ENCODE measurements around the gene LRRC1.

Gene LRRC1

DNA sequence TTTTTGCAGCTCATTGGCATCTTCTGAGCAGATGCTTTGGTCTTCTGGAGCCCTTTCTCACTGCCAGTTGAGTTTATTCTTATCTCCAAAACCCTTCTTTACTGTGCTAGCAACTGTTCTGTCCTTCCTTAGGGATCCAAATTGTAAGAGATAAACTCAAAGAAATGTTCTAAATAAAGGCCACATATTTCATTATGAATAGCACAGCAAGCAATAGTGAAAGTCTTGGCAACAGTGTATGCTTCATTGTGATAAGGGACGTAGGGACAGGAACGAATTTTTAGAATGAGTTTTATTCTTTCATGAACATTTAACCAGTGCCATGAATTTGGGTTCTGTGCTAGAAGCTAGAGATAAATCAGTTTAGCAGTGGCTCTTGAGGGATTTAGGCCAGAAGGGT is 61.1 kb downstream of the LRRC1 start (continued):
- TF ChIP-seq KLF17 (tag by site-specific recombination; IDR thresholded peaks at IDR 0.05): no peak

- TF ChIP-seq SCRT2 (tag by site-specific recombination; IDR thresholded peaks at IDR 0.05): peak; percentile 66
- TF ChIP-seq ZBTB17 (tag by site-specific recombination; IDR thresholded peaks at IDR 0.05): peak; percentile 41; the same call in 1 of the 2 replicates
- TF ChIP-seq ZNF776 (tag by site-specific recombination; IDR thresholded peaks at IDR 0.05; ENCODE audit: borderline replicate concordance): no peak
- no peak for TF ChIP-seq ZNF571 (tag by site-specific recombination; IDR thresholded peaks at IDR 0.05)
- TF ChIP-seq SP2 (tag by site-specific recombination; IDR thresholded peaks at IDR 0.05): no peak
- TF ChIP-seq ZNF561 (tag by site-specific recombination; IDR thresholded peaks at IDR 0.05; ENCODE audit: borderline replicate concordance): no peak
- TF ChIP-seq HIC1 (tag by site-specific recombination; IDR thresholded peaks at IDR 0.05): no peak
- no peak for TF ChIP-seq REST (tag by site-specific recombination; IDR thresholded peaks at IDR 0.05)
- ChIA-PET POLR2A (no interaction called here), CTCF (interaction anchor here (0.6 to 1.9 kb wide), 6 partner anchors 12 to 178 kb away, joined by 3 to 8 read pairs (median 4); no protein-coding TSS in a partner anchor)
- Histone ChIP-seq H3K4me3 (ENCODE audit: low read depth, low read length) (no peak overlapping the region), H3K27ac (ENCODE audit: extremely low read depth, low read depth, low read length) (no peak overlapping the region), H3K36me3 (ENCODE audit: control insufficient read depth in 2 of 2, insufficient read depth in 1 of 2, low read length in 2 of 2) (no peaks in the 10 kb centered on the region), H3K9me3 (ENCODE audit: control insufficient read depth, insufficient read depth, low read depth, low read length) (no peaks in the 10 kb centered on the region), H3K4me1 (ENCODE audit: control insufficient read depth, insufficient read depth, low read length) (peaks cover 4% of the 10 kb centered on the region)
Observed at GRCh38 chr6:53857318-53858094, 62.7 kb downstream of the LRRC1 start.

DNA sequence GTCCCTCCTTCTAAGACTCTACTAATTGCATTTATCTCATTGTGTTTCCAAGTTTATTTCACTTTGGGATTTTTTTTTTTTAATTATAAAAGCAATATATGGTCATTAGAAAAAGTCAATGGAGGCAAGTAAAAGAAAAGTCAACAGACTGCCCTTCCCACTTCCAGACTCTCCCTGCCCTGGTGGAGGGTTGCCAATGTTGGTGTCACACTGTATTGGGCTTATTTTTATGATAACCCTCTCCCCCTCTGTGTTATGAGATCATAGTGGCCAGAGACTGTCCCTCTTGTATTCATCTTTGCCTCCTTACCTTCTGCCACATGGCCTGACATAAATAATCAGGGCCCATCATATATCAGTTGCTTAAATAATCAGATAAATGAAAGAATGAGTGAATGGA is 63.4 kb downstream of the LRRC1 start:
- Histone ChIP-seq H3K4me3 (ENCODE audit: low read depth, low read length) (no peak overlapping the region), H3K4me1 (ENCODE audit: control insufficient read depth, insufficient read depth, low read length) (peaks cover 7% of the 10 kb centered on the region), H3K36me3 (ENCODE audit: control insufficient read depth in 2 of 2, insufficient read depth in 1 of 2, low read length in 2 of 2) (no peaks in the 10 kb centered on the region), H3K9me3 (ENCODE audit: control insufficient read depth, insufficient read depth, low read depth, low read length) (no peaks in the 10 kb centered on the region), H3K27ac (ENCODE audit: extremely low read depth, low read depth, low read length) (no peak overlapping the region)
- ChIA-PET POLR2A (no interaction called here), CTCF (no interaction called here)
- no peak for TF ChIP-seq ZFP37 (tag by site-specific recombination; IDR thresholded peaks at IDR 0.05)
- TF ChIP-seq, protein P1, sequence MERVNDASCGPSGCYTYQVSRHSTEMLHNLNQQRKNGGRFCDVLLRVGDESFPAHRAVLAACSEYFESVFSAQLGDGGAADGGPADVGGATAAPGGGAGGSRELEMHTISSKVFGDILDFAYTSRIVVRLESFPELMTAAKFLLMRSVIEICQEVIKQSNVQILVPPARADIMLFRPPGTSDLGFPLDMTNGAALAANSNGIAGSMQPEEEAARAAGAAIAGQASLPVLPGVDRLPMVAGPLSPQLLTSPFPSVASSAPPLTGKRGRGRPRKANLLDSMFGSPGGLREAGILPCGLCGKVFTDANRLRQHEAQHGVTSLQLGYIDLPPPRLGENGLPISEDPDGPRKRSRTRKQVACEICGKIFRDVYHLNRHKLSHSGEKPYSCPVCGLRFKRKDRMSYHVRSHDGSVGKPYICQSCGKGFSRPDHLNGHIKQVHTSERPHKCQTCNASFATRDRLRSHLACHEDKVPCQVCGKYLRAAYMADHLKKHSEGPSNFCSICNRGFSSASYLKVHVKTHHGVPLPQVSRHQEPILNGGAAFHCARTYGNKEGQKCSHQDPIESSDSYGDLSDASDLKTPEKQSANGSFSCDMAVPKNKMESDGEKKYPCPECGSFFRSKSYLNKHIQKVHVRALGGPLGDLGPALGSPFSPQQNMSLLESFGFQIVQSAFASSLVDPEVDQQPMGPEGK (tag by site-specific recombination; IDR thresholded peaks at IDR 0.05): no peak
- TF ChIP-seq ZNF529 (tag by site-specific recombination; IDR thresholded peaks at IDR 0.05; ENCODE audit: insufficient replicate concordance): no peak
- no peak for TF ChIP-seq ZNF624 (tag by site-specific recombination; IDR thresholded peaks at IDR 0.05)
- TF ChIP-seq, protein P2, sequence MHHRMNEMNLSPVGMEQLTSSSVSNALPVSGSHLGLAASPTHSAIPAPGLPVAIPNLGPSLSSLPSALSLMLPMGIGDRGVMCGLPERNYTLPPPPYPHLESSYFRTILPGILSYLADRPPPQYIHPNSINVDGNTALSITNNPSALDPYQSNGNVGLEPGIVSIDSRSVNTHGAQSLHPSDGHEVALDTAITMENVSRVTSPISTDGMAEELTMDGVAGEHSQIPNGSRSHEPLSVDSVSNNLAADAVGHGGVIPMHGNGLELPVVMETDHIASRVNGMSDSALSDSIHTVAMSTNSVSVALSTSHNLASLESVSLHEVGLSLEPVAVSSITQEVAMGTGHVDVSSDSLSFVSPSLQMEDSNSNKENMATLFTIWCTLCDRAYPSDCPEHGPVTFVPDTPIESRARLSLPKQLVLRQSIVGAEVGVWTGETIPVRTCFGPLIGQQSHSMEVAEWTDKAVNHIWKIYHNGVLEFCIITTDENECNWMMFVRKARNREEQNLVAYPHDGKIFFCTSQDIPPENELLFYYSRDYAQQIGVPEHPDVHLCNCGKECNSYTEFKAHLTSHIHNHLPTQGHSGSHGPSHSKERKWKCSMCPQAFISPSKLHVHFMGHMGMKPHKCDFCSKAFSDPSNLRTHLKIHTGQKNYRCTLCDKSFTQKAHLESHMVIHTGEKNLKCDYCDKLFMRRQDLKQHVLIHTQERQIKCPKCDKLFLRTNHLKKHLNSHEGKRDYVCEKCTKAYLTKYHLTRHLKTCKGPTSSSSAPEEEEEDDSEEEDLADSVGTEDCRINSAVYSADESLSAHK (tag by site-specific recombination; IDR thresholded peaks at IDR 0.05): no peak
- TF ChIP-seq ZNF747 (tag by site-specific recombination; IDR thresholded peaks at IDR 0.05): no peak
- no peak for TF ChIP-seq KLF16 (tag by site-specific recombination; IDR thresholded peaks at IDR 0.05)
- no peak for TF ChIP-seq ZNF223 (tag by site-specific recombination; IDR thresholded peaks at IDR 0.05)
- no peak for TF ChIP-seq SALL2 (tag by site-specific recombination; IDR thresholded peaks at IDR 0.05; ENCODE audit: borderline replicate concordance)
- no peak for TF ChIP-seq ZNF654 (tag by site-specific recombination; IDR thresholded peaks at IDR 0.05; ENCODE audit: low read depth)
- TF ChIP-seq HOXC10 (CRISPR knock-in tag; IDR thresholded peaks at IDR 0.05): no peak

Measured in HEK293 (cell line).